ENCODE data around the gene CENPW.

CENPW gene

DNA sequence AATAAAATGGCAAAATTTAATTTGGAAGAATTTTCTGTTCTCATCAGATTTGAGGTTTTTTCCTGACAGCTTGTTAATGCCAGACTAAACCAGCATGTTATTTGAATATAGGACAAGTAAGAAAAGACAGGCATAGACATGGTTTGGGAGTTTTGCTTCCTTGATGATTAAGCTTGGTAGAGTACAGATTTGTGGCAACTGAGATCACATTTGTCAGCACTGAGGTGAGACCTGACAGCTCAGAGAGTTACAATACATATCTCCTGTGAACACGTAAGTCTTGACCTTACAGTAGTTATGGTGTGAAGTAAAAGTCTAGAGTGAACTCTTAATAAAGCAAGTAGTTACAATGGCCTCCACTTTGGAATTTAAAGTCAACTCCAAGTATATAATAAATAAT is 34.5 kb downstream of the CENPW start:
- no peak for DNase-seq

DNA sequence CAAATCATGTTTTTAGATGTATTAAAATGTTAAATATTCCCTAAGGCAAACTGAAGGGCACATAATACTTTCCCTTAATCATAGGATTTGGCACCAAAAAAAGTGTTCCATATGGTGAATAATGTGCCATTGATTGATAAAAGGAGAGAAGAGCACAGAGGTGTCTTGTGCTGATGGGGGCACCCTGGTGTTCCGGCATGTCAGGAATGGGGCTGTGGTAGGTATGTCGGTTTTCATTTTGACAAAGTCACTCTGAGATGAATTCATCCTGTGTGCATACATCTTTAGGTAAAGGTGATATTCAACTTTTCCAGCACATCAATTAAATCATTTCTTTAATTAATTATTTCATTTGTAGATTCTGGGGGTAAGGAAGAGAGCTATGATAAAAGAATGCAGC is 36.8 kb downstream of the CENPW start:
- no peak for DNase-seq

DNA sequence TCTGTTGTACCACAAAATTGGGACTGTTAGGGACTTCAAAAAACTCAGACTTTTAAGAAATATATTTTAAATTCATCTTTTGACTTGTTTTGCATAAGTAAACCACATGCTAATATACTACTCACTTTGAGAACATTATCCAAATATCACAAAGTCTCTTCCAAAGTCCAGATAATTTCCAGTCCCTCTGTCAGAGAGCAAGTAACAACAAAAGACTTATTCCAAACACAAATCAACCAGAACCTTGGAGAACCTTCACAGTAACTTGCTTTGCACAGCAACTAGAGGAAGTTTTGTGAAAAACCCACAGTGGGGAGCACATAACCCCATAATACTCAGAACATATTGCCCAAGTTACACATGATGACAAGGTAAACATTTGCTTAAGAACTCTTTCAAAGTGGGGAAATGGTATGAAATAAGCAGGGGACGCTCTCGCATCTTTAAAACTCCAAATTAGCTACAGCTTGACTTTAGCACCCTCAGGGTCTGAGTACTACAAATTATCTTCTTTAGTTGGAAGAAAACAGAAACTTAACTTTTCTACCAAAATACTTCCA is 37.8 kb downstream of the CENPW start:
- no peak for DNase-seq

DNA sequence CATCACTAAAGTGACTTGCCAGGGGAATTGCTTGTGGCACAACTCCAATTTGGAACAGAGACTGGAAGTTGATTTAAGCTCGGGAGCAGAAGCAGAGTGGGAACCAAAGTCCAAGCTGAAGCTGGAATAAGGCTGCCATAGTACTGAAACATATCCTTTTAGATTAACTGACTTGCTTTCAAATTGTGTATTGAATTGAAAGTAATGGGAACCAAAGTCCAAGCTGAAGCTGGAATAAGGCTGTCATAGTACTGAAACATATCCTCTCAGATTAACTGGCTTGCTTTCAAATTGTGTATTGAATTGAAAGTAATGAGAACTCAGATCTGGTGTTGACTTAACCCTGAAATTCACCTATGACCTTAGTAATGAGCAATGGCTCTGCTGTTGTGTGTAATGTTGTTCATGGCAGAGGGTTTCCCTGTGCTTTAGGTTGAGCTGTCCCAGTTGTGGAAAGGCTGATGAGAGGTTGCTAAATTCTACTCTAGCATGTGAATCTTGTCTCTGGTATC is 40.2 kb downstream of the CENPW start:
- DNase-seq: no peak

DNA sequence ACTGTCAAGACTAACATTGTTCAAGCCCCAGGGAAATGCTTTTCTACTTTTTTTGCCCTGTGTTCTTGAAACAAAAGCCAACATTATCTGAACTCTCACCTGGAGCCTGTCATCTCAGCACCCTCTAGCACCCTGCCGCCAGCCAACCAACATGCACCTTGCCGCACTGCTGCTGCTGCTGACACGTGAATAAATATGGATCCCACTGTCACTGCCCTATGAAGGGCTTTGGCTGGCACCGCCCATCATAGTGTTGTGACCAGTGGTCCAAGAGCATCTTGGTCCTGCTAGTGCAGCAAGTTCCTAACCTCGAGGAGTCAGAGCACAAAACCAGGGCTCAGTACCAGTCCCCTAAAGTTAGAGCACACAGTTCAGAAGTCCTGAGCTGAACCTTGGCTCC is 41.6 kb downstream of the CENPW start:
- no peak for DNase-seq

DNA sequence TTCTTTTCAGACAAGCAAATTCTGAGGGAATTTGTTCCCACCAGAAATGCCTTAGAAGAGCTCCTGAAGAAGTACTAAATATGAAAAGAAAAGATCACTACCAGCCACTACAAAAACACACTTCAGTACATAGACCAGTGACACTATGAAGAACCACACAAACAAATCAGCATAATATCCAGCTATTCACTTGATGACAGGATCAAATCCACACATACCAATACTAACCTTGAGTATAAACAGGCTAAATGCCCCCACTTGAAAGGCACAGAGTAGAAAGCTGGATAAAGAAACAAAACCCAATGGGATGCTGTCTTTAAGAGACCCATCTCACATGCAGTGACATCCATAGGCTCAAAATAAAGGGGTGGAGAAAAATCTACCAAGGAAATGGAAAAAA is 43.3 kb downstream of the CENPW start:
- DNase-seq: no peak

DNA sequence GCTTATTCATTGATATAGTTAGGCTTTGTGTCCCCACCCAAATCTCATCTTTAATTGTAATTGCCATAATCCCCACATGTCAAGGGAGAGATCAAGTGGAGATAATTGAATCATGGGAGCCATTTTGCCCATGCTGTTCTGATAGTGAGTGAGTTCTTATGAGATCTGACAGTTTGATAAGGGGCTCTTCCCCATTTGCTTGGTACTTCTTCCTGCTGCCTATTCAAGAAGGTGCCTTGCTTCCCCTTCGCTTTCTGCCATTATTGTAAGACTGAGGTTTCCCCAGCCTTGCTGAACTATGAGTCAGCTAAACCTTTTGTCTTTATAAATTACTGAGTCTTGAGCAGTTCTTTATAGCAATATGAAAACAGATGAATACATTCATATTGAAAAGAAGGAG is 45.6 kb downstream of the CENPW start:
- no peak for DNase-seq

DNA sequence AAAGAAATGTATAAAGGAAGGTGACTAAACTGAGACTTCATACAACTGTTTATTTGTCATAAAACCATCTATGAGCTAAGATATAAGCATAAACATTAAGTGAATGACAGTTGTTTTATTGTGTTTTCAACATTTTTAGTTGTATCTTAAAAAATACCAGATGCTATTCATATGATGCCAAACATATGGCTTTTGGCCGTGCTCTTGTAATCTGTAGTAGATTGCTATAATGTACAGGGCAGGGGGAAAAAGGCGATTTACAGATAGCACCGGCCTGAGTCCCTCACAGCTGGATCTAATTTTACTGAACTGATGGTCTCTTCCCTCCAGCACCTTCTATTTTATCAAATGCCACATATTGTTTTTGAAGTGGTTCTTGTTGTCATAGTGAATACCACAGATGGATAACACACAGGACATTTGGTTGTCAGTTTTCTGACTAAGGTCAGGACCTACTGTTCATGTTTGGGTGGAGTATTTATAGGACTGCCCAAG is 48.2 kb downstream of the CENPW start:
- no peak for DNase-seq

DNA sequence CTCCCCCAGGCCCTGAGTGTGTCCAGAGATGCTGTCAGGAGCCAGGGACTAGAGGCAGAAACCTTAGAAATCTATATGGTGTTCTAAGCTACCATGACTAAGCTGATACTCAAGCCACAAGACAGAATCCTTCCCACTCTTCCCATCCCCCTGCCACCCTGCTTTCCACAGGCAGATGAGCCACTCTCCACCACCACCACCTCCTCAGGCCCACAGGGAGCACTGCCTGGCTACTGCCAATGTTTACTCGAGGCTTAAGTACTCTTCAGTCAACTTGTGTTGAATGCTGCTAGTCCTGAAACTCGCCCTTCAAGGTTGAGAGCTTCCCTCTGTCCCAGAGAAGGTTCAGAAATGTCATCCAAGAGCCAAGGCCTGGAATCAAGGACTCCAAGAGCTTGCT is 56.2 kb downstream of the CENPW start:
- DNase-seq: no peak
